Skin of body (tissue), 2 donors: Measurements from ENCODE around the gene SRXN1. TPM values are rescaled to one million over a fixed set of nuclear protein-coding genes. Genes with fewer than 3 reads are reported as not detected.
"Not testable (repeated sequence)": the region's sequence is repeated elsewhere in the genome, so short reads cannot be mapped to it uniquely, and the experiment has no call there.

Experiments used
- DNase-seq: peaks from one replicate; lab custom pipeline; 2025; lab: John Stamatoyannopoulos, UW
- total RNA-seq: library from RNA; depleted of rRNA; stranded (reverse); fragments of >200 nt; gene quantifications from one replicate; pipeline ENCODE4 v1.2.3, GENCODE V29; 2014

SRXN1 gene
- total RNA-seq, 1 donor from 2014 or later: 6.2 TPM

DNA sequence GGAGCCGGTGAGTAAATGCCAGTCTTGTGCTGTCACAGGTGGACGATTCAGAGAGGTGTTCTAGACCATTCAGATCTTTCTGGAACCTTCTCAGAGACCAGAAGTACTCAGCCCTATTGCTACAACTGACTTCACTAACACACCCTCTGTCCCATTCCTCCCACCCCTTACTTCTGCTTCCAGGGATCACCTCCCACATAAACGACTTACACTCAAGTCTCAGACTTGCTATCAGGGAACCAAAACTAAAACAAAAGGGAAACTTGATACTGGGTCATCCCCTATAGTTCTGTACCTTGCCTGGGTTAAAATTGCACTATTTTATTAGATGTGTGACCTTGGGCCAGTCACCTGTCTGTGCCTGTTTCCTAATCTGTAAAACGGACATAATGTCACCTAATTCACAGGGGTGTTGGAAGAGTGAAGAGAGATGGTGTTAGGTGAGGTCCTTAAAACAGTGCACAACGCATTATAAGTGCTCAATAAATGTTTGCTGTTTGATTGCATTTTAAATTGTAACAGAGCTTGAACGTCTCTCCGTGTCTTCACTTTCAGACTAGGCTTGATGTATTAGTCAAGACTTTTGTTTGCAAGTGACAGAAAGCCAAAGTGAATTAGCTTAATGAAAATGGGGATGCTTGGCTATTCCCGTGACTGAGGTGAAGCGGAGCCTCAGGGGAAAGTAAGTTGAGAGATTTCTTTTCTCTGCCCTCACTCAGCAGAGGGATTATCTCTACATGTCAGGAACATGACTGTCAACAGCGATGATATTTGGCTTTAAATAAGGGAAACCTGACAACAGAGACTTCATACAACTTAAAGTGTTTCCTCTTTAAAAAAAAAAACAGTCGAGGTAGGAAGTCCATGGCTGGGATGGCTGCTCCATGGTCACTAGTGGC, 3.0 kb upstream of the SRXN1 start:
- no peak for DNase-seq

DNA sequence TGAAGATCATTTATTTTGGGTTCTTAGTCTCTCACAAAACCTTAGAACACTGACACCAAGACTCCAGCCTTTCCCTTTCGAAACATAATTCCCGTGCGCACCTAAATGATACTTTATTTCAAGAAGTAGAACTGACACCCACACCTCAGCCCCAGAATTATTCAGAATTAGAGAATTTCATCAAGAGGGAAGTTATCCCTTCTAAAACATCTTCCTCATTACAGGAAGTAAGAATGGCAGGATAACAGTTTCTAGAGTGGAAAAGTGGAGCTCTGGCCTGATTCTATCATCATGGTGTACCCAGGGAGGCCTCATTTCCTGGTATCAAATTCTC, 1.4 kb upstream of the SRXN1 start:
- DNase-seq: no peak

- DNase-seq: no peak
These were observed 803 bp upstream of the SRXN1 start for GRCh38 chr20:653590-654416.

DNA sequence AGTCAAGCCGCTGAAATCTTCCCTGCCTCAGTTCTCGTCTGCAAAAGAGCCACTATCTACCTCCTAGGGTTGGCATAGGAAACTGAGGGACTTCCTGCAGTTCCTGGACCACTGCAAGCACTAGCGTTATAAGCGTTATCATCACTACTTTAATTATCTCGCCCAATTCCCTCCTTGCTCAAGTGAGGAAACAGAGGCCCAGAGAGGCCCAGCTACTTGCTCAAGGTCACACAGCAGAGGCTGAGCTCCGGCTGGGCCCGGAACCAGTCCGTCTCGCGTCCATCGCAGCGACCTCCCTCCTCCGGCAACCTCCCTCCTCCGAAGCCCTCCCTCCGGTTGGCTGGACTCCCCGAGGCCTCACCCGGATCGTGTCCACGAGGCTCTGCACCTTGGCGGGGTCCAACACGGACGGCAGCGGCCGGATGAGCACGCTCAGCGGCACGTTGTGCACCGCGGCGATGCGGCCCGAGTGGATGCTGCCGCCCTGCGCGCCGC, 338 bp downstream of the SRXN1 start:
- DNase-seq: no peak

GRCh38 chr20:651713-652614, 1.0 kb downstream of the SRXN1 start:
- no peak for DNase-seq

- DNase-seq: no peak
These were observed 2.0 kb downstream of the SRXN1 start for GRCh38 chr20:650954-651353.

DNA sequence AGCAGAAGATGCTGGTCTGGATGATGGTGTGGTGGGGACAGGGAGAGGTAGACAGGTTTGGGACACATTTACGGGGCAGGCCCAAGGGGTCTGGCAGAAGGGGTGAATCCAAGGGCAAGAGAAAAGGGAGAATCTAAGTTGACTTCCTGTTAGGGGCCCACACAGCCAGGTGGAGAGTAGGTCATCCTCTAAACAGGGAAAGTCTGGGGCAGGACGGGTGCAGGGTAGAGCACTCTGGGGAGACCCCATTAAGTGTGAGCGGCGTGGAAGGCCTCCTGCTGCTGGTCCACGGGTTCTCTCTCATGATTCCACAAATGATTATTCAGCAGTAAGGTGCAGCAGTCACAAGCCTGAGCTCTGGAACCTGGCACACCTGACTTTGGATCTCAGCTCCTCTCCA, 2.7 kb downstream of the SRXN1 start:
- no peak for DNase-seq

- no peak for DNase-seq
These were observed 5.5 kb downstream of the SRXN1 start for GRCh38 chr20:647479-648019.

- DNase-seq: no peak
These were observed 6.1 kb downstream of the SRXN1 start for GRCh38 chr20:646868-647233.

DNA sequence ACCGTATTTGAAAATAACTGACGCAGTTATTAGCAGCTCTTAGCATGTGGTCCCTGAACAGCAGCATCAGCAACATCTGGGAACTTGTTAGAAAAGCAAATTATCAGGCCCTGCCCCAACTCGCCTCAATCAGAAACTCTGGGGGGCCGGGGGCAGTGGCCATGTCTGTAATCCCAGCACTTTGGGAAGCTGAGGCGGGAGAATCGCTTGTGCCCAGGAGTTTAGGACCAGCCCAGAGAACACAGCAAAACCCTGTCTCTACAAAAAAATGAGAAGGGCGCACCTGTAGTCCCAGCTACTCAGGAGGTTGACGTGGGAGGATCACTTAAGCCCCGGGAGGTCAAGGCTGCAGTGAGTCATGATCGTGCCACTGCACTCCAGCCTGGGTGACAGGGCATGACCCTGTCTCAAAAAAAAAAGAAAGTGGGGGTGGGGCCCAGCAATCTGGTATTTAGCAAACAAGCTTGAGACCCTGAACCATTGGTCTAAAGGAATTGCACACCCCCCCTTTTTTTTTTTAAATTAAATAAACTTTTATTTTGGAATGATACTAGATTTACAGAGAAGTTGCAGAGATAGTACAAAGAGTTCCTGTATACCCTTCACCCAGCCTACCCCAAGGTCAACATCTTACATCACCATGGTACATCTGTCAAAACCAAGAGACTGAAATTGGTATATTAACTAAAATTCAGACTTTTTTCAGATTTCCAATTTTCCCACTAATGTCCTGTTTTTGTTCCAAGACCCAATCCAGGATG, 6.7 kb downstream of the SRXN1 start:
- DNase-seq: no peak

- peak; percentile 56 for DNase-seq
These were observed 7.5 kb downstream of the SRXN1 start for GRCh38 chr20:645318-646106.

- no peak for DNase-seq
These were observed 8.2 kb downstream of the SRXN1 start for GRCh38 chr20:644692-645317.

- DNase-seq: peak; percentile 26
These were observed 10.4 kb downstream of the SRXN1 start for GRCh38 chr20:642398-643174.

DNA sequence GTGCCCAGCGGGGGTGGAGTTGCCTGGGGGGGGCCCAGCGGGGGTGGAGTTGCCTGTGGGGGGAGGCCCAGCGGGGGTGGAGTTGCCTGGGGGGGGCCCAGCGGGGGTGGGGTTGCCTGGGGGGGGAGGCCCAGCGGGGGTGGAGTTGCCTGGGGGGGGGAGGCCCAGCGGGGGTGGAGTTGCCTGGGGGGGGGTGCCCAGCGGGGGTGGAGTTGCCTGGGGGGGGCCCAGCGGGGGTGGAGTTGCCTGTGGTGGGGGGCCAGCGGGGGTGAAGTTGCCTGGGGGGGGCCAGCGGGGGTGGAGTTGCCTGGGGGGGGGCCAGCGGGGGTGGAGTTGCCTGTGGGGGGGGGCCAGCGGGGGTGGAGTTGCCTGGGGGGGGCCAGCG, 11.0 kb downstream of the SRXN1 start:
- DNase-seq: not testable (repeated sequence)

DNA sequence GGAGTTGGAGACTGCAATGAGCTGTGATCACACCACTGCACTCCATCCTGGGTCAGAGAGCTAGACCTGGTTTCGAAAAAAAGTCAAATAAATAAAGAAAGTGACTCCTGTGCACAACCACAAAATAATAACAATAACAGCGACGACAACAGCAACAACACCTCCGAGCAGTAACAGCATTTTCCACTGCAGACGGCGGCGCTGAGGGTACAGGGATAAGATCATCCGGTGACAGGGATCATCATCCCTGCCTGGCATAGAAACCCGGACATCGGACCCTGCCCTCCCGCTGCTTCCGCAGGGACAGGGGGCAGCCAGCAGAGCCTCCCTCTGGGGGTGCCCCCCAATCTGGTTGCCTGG, 11.5 kb downstream of the SRXN1 start:
- DNase-seq: no peak

GRCh38 chr20:640674-641515, 12.1 kb downstream of the SRXN1 start:
- no peak for DNase-seq

- DNase-seq: no peak
These were observed 14.4 kb downstream of the SRXN1 start for GRCh38 chr20:638579-638978.

GRCh38 chr20:637559-637958, 15.4 kb downstream of the SRXN1 start:
- DNase-seq: no peak
